Nephron (organoid): ENCODE measurements around the gene ACAA1.

ENCODE experiments used
- H3K27ac Mint-ChIP-seq, 3 experiments: 2 replicates each; pipeline ENCODE4 v1.8.0; 2020; ENCODE audit warnings: mixed read lengths in 3 of 3, mild to moderate bottlenecking in 2 of 3, moderate library complexity in 1 of 3
- H3K27me3 Mint-ChIP-seq: 2 replicates; pipeline ENCODE4 v1.8.0; 2021; ENCODE audit warnings: low read depth, mild to moderate bottlenecking, moderate library complexity, mixed read lengths
- H3K36me3 Mint-ChIP-seq: 2 replicates; pipeline ENCODE4 v1.8.0; 2020; ENCODE audit warnings: low read depth, mixed read lengths
- H3K4me1 Mint-ChIP-seq: 2 replicates; pipeline ENCODE4 v1.8.0; 2020; ENCODE audit warnings: mixed read lengths
- H3K4me3 Mint-ChIP-seq, 3 experiments: 2 replicates each; pipeline ENCODE4 v1.8.0; 2020; ENCODE audit warnings: mild to moderate bottlenecking in 3 of 3, mixed read lengths in 3 of 3, moderate library complexity in 2 of 3
- H3K9me3 Mint-ChIP-seq: 2 replicates; pipeline ENCODE4 v1.8.0; 2020; ENCODE audit warnings: mixed read lengths
- TF ChIP-seq, protein P1 (sequence below), 3 experiments: fragments of 200-600 bp; sonication (generic); IDR thresholded peaks; one replicate each; pipeline ENCODE4 v1.5.0; 2021; ENCODE audit warnings: antibody characterized with exemption in 3 of 3; ENCODE audit not compliant: unreplicated experiment in 3 of 3

Gene ACAA1

GRCh38 chr3:38112378-38112761, 24.6 kb downstream of the ACAA1 start:
- Mint-ChIP-seq H3K9me3 (no peaks in the 10 kb centered on the region), H3K27ac (no peak overlapping the region), H3K36me3 (no peaks in the 10 kb centered on the region), H3K27me3 (no peaks in the 10 kb centered on the region), H3K4me1 (no peaks in the 10 kb centered on the region), H3K4me3 (no peak overlapping the region)
- TF ChIP-seq, protein P1, sequence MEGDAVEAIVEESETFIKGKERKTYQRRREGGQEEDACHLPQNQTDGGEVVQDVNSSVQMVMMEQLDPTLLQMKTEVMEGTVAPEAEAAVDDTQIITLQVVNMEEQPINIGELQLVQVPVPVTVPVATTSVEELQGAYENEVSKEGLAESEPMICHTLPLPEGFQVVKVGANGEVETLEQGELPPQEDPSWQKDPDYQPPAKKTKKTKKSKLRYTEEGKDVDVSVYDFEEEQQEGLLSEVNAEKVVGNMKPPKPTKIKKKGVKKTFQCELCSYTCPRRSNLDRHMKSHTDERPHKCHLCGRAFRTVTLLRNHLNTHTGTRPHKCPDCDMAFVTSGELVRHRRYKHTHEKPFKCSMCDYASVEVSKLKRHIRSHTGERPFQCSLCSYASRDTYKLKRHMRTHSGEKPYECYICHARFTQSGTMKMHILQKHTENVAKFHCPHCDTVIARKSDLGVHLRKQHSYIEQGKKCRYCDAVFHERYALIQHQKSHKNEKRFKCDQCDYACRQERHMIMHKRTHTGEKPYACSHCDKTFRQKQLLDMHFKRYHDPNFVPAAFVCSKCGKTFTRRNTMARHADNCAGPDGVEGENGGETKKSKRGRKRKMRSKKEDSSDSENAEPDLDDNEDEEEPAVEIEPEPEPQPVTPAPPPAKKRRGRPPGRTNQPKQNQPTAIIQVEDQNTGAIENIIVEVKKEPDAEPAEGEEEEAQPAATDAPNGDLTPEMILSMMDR (IDR thresholded peaks at IDR 0.05; ENCODE audit: unreplicated experiment in 3 of 3), result no peak

DNA sequence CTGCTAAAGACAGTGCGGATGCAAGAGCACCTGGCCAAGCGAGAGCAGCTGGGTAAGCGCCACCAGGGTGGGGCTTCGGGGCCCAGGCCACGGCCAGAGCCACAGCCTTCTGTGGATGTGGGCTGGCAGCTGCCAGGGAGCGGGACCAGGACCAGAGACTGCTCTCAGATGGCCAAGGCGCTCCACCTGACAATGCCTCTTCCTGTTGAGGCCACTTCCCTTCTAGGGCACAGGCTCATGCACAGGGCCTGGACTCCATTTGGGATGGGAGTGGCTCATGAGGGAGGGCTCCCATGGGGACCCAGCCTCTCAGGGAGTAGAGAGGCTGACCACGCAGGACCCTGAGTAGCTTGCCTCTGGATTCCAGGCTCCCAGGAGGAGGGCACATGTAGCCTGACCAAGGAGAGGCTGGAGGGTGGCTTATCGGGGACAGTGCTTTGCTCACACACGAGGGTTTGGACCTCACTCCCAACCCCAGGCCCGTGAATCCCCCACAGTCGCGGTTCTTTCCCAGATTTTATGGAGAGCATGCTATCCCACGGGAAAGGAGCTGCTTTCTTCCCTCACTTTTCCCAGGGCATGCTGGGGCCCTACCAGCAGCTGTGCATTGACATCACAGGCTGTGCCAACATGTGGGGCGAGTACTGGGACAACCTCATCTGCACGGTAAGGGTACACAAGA, 25.1 kb downstream of the ACAA1 start:
- Mint-ChIP-seq H3K27ac (no peak overlapping the region), H3K4me1 (no peaks in the 10 kb centered on the region), H3K36me3 (no peaks in the 10 kb centered on the region), H3K4me3 (no peak overlapping the region), H3K9me3 (peaks cover 3% of the 10 kb centered on the region), H3K27me3 (no peaks in the 10 kb centered on the region)
- TF ChIP-seq, protein P1 (IDR thresholded peaks at IDR 0.05; ENCODE audit: unreplicated experiment in 3 of 3), result no peak

DNA sequence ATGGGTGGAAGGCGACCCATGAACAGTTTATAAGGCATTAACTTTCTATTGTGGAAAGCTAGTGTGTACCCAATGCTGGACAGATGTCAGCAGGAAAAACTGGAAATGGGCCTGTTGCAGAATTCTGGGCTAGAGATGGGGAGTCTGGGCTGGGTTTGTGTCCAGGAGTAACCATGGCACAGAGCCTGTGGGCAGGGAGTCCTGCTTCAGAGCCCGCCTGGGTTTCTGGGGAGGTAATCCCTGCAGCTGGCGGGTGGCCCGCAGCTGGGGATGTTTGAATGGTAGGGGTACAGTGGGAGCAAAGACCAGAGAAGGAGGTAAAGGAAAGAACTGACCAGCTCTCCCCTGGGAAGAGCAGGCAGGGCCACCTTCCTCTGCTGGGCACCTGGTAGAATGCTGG, 25.7 kb downstream of the ACAA1 start:
- H3K36me3 Mint-ChIP-seq, result no peaks in the 10 kb centered on the region
- TF ChIP-seq, protein P1 (IDR thresholded peaks at IDR 0.05; ENCODE audit: unreplicated experiment in 3 of 3), result no peak
- no peaks in the 10 kb centered on the region for H3K4me1 Mint-ChIP-seq
- H3K9me3 Mint-ChIP-seq, result peaks cover 3% of the 10 kb centered on the region
- H3K27me3 Mint-ChIP-seq, result no peaks in the 10 kb centered on the region
- H3K27ac Mint-ChIP-seq, result no peak overlapping the region
- no peak overlapping the region for H3K4me3 Mint-ChIP-seq

- peaks cover 7% of the 10 kb centered on the region for H3K9me3 Mint-ChIP-seq
- no peaks in the 10 kb centered on the region for H3K4me1 Mint-ChIP-seq
- no peaks in the 10 kb centered on the region for H3K27me3 Mint-ChIP-seq
- H3K36me3 Mint-ChIP-seq, result no peaks in the 10 kb centered on the region
- no peak overlapping the region for H3K27ac Mint-ChIP-seq
- no peak overlapping the region for H3K4me3 Mint-ChIP-seq
- TF ChIP-seq, protein P1 (IDR thresholded peaks at IDR 0.05; ENCODE audit: unreplicated experiment in 3 of 3), result no peak
Measured at GRCh38 chr3:38110314-38111050, 26.4 kb downstream of the ACAA1 start.

GRCh38 chr3:38109580-38110313, 27.2 kb downstream of the ACAA1 start:
- no peaks in the 10 kb centered on the region for H3K27me3 Mint-ChIP-seq
- no peaks in the 10 kb centered on the region for H3K4me1 Mint-ChIP-seq
- no peaks in the 10 kb centered on the region for H3K36me3 Mint-ChIP-seq
- TF ChIP-seq, protein P1 (IDR thresholded peaks at IDR 0.05; ENCODE audit: unreplicated experiment in 3 of 3), result no peak
- H3K4me3 Mint-ChIP-seq, result no peak overlapping the region
- H3K27ac Mint-ChIP-seq, result no peak overlapping the region
- H3K9me3 Mint-ChIP-seq, result peaks cover 11% of the 10 kb centered on the region
